BJ (cell line): Measurements from ENCODE around the gene COQ6. TPM values are rescaled to one million over a fixed set of nuclear protein-coding genes. Genes with fewer than 3 reads are reported as not detected.

Experiments used
- CTCF ChIA-PET: fragments of 350-600 bp; formaldehyde crosslinking; extraction: SDS; loops from one replicate; lab custom pipeline; 2021; ENCODE audit warnings: antibody characterized with exemption, inconsistent platforms; lab: Yijun Ruan, JAX
- POLR2A ChIA-PET: fragments of 300-600 bp; sonication (Branson Sonifier 250); formaldehyde crosslinking; extraction: SDS; loops from one replicate; lab custom pipeline; 2021; ENCODE audit warnings: antibody characterized with exemption; lab: Charles Lee
- DNase-seq: peaks from one replicate; pipeline ENCODE4 v3.0.0-alpha.2; 2011; ENCODE audit warnings: low read depth
- H3K27me3 ChIP-seq: 2 replicates; pipeline ENCODE4 v1.6.0; 2011; ENCODE audit warnings: low read length; ENCODE audit not compliant: control insufficient read depth, insufficient read depth
- H3K36me3 ChIP-seq: 2 replicates; pipeline ENCODE4 v1.5.1; 2011; ENCODE audit warnings: low read length; ENCODE audit not compliant: control insufficient read depth, insufficient read depth
- H3K4me3 ChIP-seq: 2 replicates; pipeline ENCODE4 v1.5.1; 2011; ENCODE audit warnings: low read depth, mild to moderate bottlenecking, control low read depth, low read length
- CTCF ChIP-seq: IDR thresholded peaks from 2 replicates; pipeline ENCODE4 v1.5.1; 2011; ENCODE audit warnings: low read depth, mild to moderate bottlenecking, control low read depth, inconsistent platforms, low read length, moderate library complexity; ENCODE audit not compliant: insufficient read depth
- polyA plus RNA-seq: library from polyadenylated mRNA; depleted of rRNA; stranded (reverse); fragments of >200 nt; gene quantifications from 2 replicates; pipeline ENCODE4 v1.2.3, GENCODE V29; 2011; rRNA removed
- small RNA-seq: library from RNA; depleted of rRNA; stranded (forward); fragments of <200 nt; gene quantifications from one replicate; pipeline ENCODE3, GENCODE V24; 2012; ENCODE audit warnings: low replicate concordance, low read depth; ENCODE audit not compliant: insufficient read length

COQ6 gene
- polyA plus RNA-seq, 1 experiment, result 38.2 TPM

GRCh38 chr14:74008843-74009499 lies 58.9 kb downstream of the COQ6 start:
- POLR2A ChIA-PET, result no interaction called here

More at GRCh38 chr14:74008843-74009499, 58.9 kb downstream of the COQ6 start:
- no peaks in the 10 kb centered on the region for H3K27me3 ChIP-seq
- no peaks in the 10 kb centered on the region for H3K36me3 ChIP-seq
- CTCF ChIA-PET, result no interaction called here
- no peak overlapping the region for H3K4me3 ChIP-seq
- no peak for TF ChIP-seq CTCF
- no peak for DNase-seq

Small RNAs within 50 kb of the gene (small RNA-seq; reads per million reads assigned to genes)
- gene AC005480.2 (not detected), gene RF00019 (not detected)

Other genes starting within 250 kb of the COQ6 start
- gene PNMA1, start 235.9 kb upstream of the COQ6 start, polyA plus RNA-seq, result 8.8 and 11.6 TPM in 2 replicates
- gene PTGR2, start 98.5 kb upstream of the COQ6 start, polyA plus RNA-seq, result 1.3 and 3.0 TPM in 2 replicates
- 44.8 and 61.4 TPM in 2 replicates for gene ZNF410, start 63.4 kb upstream of the COQ6 start, polyA plus RNA-seq
- gene FAM161B, start 208 bp upstream of the COQ6 start, polyA plus RNA-seq, result 2.5 and 2.6 TPM in 2 replicates
- gene ENTPD5, start 69.0 kb downstream of the COQ6 start, polyA plus RNA-seq, result 8.9 and 12.4 TPM in 2 replicates
- gene BBOF1, start 69.0 kb downstream of the COQ6 start, polyA plus RNA-seq, result 3.5 and 7.5 TPM in 2 replicates
- gene ALDH6A1, start 134.2 kb downstream of the COQ6 start, polyA plus RNA-seq, result 9.1 and 10.6 TPM in 2 replicates
- gene LIN52, start 134.7 kb downstream of the COQ6 start, polyA plus RNA-seq, result 7.4 and 7.7 TPM in 2 replicates